Suprapubic skin (tissue), 4 donors: Measurements from ENCODE around the gene MID2. TPM values are rescaled to one million over a fixed set of nuclear protein-coding genes. Genes with fewer than 3 reads are reported as not detected.
"Not testable (repeated sequence)": the region's sequence is repeated elsewhere in the genome, so short reads cannot be mapped to it uniquely, and the experiment has no call there.

Source experiments
- DNase-seq, 2 donors: peaks; one replicate each; pipeline ENCODE4 v3.0.0-alpha.2; 2019; ENCODE audit warnings: low spot score in 2 of 2
- H3K27ac ChIP-seq: fragments of 200-600 bp; sonication (generic); one replicate; pipeline ENCODE4 v1.5.1; 2019
- H3K27me3 ChIP-seq: fragments of 200-600 bp; sonication (generic); one replicate; pipeline ENCODE4 v1.5.1; 2019
- H3K36me3 ChIP-seq: fragments of 200-600 bp; sonication (generic); one replicate; pipeline ENCODE4 v1.5.1; 2019
- H3K4me1 ChIP-seq: fragments of 200-600 bp; sonication (generic); one replicate; pipeline ENCODE4 v1.5.1; 2019
- H3K4me3 ChIP-seq: fragments of 200-600 bp; sonication (generic); one replicate; pipeline ENCODE4 v1.5.1; 2019; ENCODE audit warnings: mild to moderate bottlenecking
- H3K9me3 ChIP-seq: fragments of 200-600 bp; sonication (generic); one replicate; pipeline ENCODE4 v1.5.1; 2019
- EP300 ChIP-seq: sonication (generic); formaldehyde crosslinking; IDR thresholded peaks from one replicate; pipeline ENCODE4 v1.6.1; 2017; ENCODE audit warnings: antibody characterized with exemption
- POLR2A ChIP-seq, 2 donors: fragments of 450-650 bp; IDR thresholded peaks; one replicate each; pipeline ENCODE4 v1.6.1; 2017; ENCODE audit warnings: antibody characterized with exemption in 2 of 2, mild to moderate bottlenecking in 2 of 2, moderate library complexity in 2 of 2
- POLR2AphosphoS5 ChIP-seq, 3 donors: sonication (generic); formaldehyde crosslinking; IDR thresholded peaks; one replicate each; pipeline ENCODE4 v1.6.1; 2017; ENCODE audit warnings: antibody characterized with exemption in 3 of 3
- WGBS: methylation state at CpG from one replicate; pipeline ENCODE4 v1.1.5; 2018; 5-methylcytosine and 5-hydroxymethylcytosine counted together
- total RNA-seq, 4 donors: library from RNA; depleted of rRNA; stranded (reverse); fragments of >200 nt; gene quantifications; one replicate each; pipeline ENCODE4 v1.1.0, GENCODE V29; 2016
- TF ChIP-seq, protein P1 (sequence below), 2 donors: fragments of 200-600 bp in 1 of 2; fragments of 450-650 bp in 1 of 2; sonication (generic) in 1 of 2; IDR thresholded peaks; one replicate each; pipeline ENCODE4 v1.5.1; 2016 to 2019; ENCODE audit warnings: antibody characterized with exemption in 2 of 2, mild to moderate bottlenecking in 1 of 2, moderate library complexity in 1 of 2

The MID2 gene
- total RNA-seq, 4 donors from 2014 or later = 31.8 to 50.9 (median 36.1) TPM

DNA sequence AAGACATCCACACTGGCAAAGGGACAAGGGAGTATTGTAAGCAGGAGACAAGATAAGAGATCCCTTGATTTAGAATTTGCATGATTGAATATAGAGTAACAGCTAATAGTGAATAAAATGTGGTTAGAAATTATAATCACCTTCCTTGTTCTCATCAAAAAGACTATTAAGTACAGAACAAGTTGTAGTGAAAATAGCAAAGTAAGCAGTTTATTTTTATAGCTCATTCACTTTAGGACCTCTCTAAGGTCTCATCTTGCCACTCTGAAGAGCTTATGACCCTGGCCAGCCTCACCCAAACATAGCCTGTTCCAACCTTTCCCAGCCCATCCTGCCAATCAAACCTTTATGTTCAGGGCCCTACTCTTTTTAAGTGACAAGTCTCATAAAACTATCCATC, 30.6 kb downstream of the MID2 start:
- no peak overlapping the region for H3K4me3 ChIP-seq
- no peaks in the 10 kb centered on the region for H3K9me3 ChIP-seq
- TF ChIP-seq, protein P1, sequence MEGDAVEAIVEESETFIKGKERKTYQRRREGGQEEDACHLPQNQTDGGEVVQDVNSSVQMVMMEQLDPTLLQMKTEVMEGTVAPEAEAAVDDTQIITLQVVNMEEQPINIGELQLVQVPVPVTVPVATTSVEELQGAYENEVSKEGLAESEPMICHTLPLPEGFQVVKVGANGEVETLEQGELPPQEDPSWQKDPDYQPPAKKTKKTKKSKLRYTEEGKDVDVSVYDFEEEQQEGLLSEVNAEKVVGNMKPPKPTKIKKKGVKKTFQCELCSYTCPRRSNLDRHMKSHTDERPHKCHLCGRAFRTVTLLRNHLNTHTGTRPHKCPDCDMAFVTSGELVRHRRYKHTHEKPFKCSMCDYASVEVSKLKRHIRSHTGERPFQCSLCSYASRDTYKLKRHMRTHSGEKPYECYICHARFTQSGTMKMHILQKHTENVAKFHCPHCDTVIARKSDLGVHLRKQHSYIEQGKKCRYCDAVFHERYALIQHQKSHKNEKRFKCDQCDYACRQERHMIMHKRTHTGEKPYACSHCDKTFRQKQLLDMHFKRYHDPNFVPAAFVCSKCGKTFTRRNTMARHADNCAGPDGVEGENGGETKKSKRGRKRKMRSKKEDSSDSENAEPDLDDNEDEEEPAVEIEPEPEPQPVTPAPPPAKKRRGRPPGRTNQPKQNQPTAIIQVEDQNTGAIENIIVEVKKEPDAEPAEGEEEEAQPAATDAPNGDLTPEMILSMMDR (IDR thresholded peaks at IDR 0.05) = no peak
- no peak for TF ChIP-seq EP300
- no peak for TF ChIP-seq POLR2AphosphoS5 (IDR thresholded peaks at IDR 0.05)
- TF ChIP-seq POLR2A (IDR thresholded peaks at IDR 0.05) = no peak
- H3K27me3 ChIP-seq = no peaks in the 10 kb centered on the region
- H3K27ac ChIP-seq = no peak overlapping the region
- DNase-seq = no peak
- H3K36me3 ChIP-seq = no peaks in the 10 kb centered on the region
- no peaks in the 10 kb centered on the region for H3K4me1 ChIP-seq

- H3K4me3 ChIP-seq, H3K4me1 ChIP-seq, H3K9me3 ChIP-seq, DNase-seq, H3K27me3 ChIP-seq, H3K36me3 ChIP-seq, H3K27ac ChIP-seq: not testable (repeated sequence)
- 85% methylated on average over 5 of the region's 5 CpGs for WGBS
These were observed 31.4 kb downstream of the MID2 start for GRCh38 chrX:107857041-107857440.

GRCh38 chrX:107857837-107858236, 32.2 kb downstream of the MID2 start:
- WGBS = 77% methylated on average over 5 of the region's 5 CpGs
- Histone ChIP-seq H3K4me3 (no peak overlapping the region), H3K4me1 (no peaks in the 10 kb centered on the region), H3K9me3 (no peaks in the 10 kb centered on the region), H3K36me3 (no peaks in the 10 kb centered on the region), H3K27ac (no peak overlapping the region), H3K27me3 (no peaks in the 10 kb centered on the region)
- TF ChIP-seq POLR2A (IDR thresholded peaks at IDR 0.05) (no peak), EP300 (no peak), POLR2AphosphoS5 (IDR thresholded peaks at IDR 0.05) (no peak)
- TF ChIP-seq, protein P1 (IDR thresholded peaks at IDR 0.05) = no peak
- DNase-seq = no peak

- no peak overlapping the region for H3K27ac ChIP-seq
These were observed 35.4 kb downstream of the MID2 start for GRCh38 chrX:107861056-107861455.

GRCh38 chrX:107871136-107871535, 45.5 kb downstream of the MID2 start:
- no peaks in the 10 kb centered on the region for H3K9me3 ChIP-seq
- no peak for DNase-seq
- WGBS = 66% methylated on average over 6 of the region's 6 CpGs
- H3K27me3 ChIP-seq = no peaks in the 10 kb centered on the region
- no peaks in the 10 kb centered on the region for H3K4me1 ChIP-seq
- H3K27ac ChIP-seq = no peak overlapping the region
- H3K36me3 ChIP-seq = no peaks in the 10 kb centered on the region
- TF ChIP-seq POLR2AphosphoS5 (IDR thresholded peaks at IDR 0.05) (no peak), EP300 (no peak), POLR2A (IDR thresholded peaks at IDR 0.05) (no peak)
- TF ChIP-seq, protein P1 (IDR thresholded peaks at IDR 0.05) = no peak
- no peak overlapping the region for H3K4me3 ChIP-seq

More at GRCh38 chrX:107861056-107861455, 35.4 kb downstream of the MID2 start:
- no peak for TF ChIP-seq POLR2A (IDR thresholded peaks at IDR 0.05)
- TF ChIP-seq, protein P1 (IDR thresholded peaks at IDR 0.05) = no peak
- no peak for TF ChIP-seq POLR2AphosphoS5 (IDR thresholded peaks at IDR 0.05)
- TF ChIP-seq EP300 = no peak
- DNase-seq = no peak
- Histone ChIP-seq H3K9me3 (no peaks in the 10 kb centered on the region), H3K4me1 (no peaks in the 10 kb centered on the region), H3K4me3 (no peak overlapping the region), H3K36me3 (no peaks in the 10 kb centered on the region), H3K27me3 (no peaks in the 10 kb centered on the region)
- 74% methylated on average over 4 of the region's 4 CpGs for WGBS

- Histone ChIP-seq H3K36me3 (no peaks in the 10 kb centered on the region), H3K9me3 (no peaks in the 10 kb centered on the region), H3K4me1 (no peaks in the 10 kb centered on the region), H3K27ac (no peak overlapping the region), H3K27me3 (no peaks in the 10 kb centered on the region), H3K4me3 (no peak overlapping the region)
- TF ChIP-seq POLR2AphosphoS5 (IDR thresholded peaks at IDR 0.05) (no peak), POLR2A (IDR thresholded peaks at IDR 0.05) (no peak), EP300 (no peak)
- TF ChIP-seq, protein P1 (IDR thresholded peaks at IDR 0.05) = no peak
- DNase-seq = no peak
- 46% methylated on average over 5 of the region's 5 CpGs for WGBS
These were observed 52.4 kb downstream of the MID2 start for GRCh38 chrX:107878106-107878505.
